GM20000 (cell line): Measurements from ENCODE around the gene MAF.
A peak's percentile ranks its signal among the peaks of the same experiment; 100 is the strongest.

Experiments used
- DNase-seq: peaks from one replicate; pipeline ENCODE4 v3.0.0; 2012; ENCODE audit warnings: low spot score
- TF ChIP-seq, protein P1 (sequence below): IDR thresholded peaks from 2 replicates; pipeline ENCODE4 v1.5.1; 2012; ENCODE audit warnings: mild to moderate bottlenecking, control low read depth; ENCODE audit errors: extremely low read depth, missing control alignments

The MAF gene

DNA sequence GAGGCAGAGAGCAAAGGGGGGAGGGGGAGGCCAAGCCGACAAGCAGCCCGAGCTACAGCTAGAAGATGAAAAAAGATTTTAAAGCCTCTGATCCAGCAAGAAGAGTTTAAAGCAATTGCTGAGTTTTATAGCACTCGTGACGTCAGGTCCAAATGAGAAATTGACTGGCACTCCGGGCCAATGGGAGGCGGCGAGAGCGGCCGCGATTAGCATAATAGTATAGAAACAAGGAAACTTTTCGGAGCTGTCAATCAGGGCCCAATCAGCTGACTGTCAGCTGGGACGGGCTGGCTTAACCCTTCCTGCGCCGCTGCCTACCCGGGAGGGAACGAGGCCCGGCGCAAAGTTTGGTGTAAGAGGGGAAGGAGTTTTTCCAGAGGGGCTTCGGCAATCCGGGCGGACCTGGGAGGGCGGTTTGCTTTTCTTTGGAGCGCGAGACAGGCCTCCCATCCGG is at the start of gene MAF:
Gene MAF (minus strand): TSS at position 100 of the 454 bp plus-strand sequence. CDS start 835 bp downstream, outside the sequence.
- TF ChIP-seq, protein P1, sequence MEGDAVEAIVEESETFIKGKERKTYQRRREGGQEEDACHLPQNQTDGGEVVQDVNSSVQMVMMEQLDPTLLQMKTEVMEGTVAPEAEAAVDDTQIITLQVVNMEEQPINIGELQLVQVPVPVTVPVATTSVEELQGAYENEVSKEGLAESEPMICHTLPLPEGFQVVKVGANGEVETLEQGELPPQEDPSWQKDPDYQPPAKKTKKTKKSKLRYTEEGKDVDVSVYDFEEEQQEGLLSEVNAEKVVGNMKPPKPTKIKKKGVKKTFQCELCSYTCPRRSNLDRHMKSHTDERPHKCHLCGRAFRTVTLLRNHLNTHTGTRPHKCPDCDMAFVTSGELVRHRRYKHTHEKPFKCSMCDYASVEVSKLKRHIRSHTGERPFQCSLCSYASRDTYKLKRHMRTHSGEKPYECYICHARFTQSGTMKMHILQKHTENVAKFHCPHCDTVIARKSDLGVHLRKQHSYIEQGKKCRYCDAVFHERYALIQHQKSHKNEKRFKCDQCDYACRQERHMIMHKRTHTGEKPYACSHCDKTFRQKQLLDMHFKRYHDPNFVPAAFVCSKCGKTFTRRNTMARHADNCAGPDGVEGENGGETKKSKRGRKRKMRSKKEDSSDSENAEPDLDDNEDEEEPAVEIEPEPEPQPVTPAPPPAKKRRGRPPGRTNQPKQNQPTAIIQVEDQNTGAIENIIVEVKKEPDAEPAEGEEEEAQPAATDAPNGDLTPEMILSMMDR, result no peak
- DNase-seq, result peak; percentile 43

DNA sequence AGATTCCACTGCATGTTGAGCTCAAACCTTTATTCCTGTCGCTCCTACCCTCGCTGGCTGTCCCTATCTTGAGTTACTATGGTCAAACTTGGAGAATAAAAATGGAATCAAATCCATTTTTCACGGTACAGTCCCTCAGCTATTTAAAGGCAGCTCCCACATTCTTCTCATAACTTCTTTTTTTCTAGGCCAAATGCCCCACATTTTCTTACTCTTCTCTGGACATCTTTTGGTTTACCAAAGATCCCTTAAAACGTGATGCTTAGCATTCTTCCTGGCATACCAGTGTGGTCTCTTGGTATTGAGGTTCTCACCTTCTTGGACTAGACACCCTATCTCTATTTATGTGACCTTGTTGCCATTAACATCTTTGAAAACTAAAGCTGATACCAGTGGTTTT is 48.3 kb upstream of the MAF start:
- TF ChIP-seq, protein P1, result no peak
- DNase-seq, result no peak

DNA sequence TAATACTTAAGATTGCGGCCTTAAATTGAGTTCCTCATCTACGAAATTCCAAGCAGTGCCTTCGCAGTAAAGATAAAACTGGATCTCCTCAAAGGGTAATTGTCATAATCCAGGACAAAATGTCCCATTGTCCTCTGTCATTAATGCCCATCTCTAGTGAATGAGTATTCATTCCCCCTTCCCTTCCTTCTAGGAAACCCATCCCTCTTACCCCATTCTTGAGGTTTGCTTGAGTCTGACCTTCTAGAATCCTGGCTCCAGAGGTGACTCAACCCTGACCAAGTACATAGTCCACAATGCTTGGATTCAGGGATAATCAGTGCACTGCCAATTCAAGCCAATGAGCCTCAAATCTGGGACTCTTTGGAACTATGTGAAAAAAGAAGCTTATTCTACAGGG is 47.0 kb upstream of the MAF start:
- no peak for DNase-seq
- TF ChIP-seq, protein P1, result no peak

DNA sequence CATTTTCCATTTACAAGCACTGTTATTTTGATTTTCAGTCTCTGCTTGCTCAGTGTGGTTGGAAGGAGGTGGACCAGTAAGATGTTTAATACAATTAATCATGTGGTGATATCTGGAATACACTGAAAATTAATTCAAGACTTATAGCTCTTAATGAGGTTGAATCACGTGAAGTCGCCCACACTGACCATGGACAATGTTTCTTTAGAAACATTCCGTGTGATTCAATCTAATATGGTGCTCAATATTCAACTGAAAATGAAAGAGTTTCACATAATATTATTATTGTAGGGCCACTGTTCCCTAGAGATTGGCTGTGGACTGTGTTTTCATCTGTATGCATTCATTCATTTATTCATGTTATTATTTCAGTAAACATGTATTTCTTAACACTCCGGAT is 45.2 kb upstream of the MAF start:
- TF ChIP-seq, protein P1, result no peak
- no peak for DNase-seq

DNA sequence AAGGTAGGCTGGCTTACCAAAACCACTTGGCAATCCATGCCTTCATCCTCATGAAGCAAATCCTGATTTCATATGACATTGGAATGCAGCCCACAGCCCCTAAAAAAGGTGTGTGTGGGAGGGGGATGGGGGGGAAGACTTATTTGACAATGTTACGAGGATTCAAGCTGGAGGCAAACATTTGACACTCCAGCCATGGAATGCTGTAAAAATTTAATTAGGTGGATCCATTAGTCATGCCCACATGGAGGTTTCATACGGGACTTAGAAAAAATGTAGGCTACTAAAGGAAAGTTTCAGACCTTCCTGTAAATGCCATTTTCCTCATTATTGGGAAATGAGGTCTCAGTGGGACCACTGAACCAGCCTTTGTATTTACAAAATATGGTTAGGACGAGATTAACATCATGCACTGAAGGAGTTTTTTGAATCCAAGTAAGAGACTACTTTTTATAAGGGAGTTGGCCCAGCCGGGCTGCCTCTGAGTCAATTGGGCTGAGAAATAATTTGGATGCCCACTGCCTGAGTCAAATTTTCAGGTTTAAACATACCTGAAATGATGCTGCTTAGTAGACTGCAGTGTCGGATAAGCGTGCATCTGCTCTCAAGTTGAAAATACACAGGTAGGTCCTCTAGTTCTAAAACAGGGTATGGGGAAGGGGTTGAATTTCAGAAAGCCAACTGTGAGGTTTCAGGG is 44.6 kb upstream of the MAF start:
- DNase-seq, result no peak
- TF ChIP-seq, protein P1, result no peak

DNA sequence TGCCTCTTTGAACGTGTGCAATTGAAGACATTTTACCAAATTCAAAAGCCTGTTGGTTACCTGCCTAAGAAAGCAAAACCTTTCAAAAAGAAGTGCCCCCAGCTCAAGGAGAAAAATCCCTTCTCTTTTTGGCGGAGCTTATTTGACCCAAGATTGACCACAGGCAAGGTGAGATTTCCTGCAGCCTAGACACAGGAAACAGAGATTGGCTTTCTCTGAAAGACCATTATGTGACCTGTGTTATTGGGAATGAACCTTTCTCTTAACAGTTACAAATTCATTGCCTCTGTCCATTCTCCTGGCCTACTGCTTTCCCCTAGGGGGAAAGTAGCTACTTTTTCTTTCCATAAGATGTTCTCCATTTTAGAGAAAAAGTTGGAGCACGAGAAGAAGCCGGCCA is 42.1 kb upstream of the MAF start:
- no peak for DNase-seq
- TF ChIP-seq, protein P1, result no peak

DNA sequence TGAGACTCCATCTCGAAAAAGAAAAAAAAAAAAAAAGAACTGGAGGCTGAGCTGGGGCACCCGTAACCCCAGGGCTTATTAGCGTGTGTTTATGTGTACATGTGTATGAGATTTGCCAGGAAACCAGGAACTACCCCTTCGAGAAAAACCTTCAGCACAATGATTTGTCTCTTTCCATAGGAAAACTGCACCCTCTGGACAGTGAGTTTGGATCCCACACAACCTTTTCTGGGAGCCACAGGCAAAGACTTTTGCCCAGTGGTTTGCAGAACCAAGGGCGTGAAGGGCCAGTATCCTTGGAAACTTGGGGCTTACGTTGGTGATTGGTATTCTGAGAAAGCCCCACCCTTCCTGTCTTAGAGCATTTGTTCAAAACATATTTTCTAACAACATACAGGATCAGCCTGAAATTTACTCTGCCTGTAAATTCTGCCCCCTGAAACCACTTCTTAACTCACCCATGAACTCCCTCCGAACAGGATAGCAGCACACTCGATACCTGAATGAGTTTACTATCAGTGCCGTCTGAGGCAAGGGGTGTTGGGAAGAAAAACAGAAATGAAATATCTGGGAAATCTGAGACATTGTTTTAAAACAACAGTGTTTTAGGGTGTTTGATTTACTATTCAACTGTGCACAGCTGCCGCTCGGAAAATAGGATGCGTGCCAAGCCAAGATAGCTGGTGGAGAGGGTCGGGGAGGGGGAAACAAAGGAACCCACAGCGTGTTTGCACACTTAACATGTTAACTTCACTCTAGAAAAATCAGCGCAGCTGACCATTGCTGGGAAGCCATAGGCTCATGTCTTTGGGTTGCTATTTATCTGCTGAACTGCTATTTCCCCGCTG is 40.2 kb upstream of the MAF start:
- DNase-seq, result no peak

More for the DNA sequence above, 40.2 kb upstream of the MAF start:
- TF ChIP-seq, protein P1, result no peak
